GM19193 (cell line): ENCODE results near the gene PANK2.

Experiments used
- POLR2A ChIP-seq: IDR thresholded peaks from 4 replicates; pipeline ENCODE4 v1.6.1; 2011; ENCODE audit not compliant: insufficient read depth, insufficient read length; ENCODE audit errors: extremely low read depth

The PANK2 gene

DNA sequence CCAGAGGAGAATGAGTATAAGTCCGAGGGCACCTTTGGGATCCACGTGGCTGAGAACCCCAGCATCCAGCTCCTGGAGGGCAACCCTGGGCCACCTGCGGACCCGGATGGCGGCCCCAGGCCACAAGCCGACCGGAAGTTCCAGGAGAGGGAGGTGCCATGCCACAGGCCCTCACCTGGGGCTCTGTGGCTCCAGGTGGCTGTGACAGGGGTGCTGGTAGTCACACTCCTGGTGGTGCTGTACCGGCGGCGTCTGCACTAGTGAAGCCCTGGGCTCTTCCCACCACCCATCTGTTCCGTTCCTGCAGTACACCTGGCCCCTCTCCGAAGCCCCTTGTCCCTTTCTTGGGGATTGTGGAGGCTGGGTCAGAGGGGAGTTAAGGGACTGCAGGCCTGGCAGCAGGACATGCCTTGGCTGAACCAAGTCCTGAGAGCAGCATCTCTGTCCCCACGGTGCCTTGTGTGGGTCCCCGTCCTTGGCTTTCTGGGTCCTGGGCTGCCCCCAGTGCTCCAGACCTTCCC, 23.2 kb upstream of the PANK2 start:
- TF ChIP-seq POLR2A: no peak

DNA sequence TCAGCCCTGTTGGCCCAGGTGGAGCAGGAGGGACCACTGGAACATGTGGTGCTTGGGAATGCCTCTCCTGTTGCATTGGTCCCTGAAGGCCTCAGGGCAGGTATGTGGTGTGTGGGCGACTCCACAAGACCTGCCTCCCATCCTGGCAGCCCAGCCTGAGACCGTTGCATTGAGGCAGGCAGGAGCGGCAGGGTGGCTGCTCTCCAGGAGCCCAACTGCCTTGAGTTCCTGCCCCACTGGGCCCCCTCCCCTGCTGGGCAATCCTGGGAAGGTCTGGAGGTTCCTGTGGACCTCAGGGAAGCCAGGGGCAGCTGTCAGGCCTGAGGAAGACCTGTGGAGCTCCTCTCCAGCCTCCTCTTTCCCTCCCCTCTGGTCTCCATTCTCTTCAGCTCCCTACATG, 22.7 kb upstream of the PANK2 start:
- no peak for TF ChIP-seq POLR2A

- TF ChIP-seq POLR2A: no peak
Observed at GRCh38 chr20:3867802-3868201, 21.4 kb upstream of the PANK2 start.

DNA sequence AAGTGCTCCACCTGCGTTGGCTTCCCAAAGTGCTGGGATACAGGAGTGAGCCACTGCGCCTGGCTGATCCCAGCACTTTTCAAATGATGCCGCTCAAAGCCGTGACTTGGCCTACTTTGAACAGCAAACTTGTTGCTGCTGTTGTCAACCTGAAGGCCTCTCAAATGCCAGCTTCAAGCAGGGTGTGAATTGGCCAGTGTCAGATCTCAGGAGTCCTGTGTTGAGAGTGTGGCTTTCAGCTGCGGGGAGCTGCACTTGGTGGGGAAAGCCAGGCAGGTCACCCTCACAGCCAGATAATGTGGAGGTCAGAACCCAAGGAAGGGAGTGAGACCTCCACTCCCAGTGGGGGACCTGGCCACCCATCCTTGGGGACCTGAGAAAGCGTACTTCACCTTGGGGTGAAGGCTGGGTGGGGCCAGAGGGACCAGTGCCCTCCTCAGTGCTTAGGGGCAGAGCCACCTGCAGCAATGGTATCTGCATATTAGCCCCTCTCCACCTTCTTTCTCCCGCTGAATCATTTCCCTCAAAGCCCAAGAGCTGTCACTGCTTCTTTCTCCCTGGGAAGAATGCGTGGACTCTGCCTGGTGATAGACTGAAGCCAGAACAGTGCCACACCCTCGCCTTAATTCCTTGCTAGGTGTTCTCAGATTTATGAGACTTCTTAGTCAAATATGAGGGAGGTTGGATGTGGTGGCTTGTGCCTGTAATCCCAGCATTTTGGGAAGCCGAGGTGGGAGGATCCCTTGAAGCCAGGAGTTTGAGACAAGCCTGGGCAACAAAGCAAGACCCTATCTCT, 19.1 kb upstream of the PANK2 start:
- no peak for TF ChIP-seq POLR2A

DNA sequence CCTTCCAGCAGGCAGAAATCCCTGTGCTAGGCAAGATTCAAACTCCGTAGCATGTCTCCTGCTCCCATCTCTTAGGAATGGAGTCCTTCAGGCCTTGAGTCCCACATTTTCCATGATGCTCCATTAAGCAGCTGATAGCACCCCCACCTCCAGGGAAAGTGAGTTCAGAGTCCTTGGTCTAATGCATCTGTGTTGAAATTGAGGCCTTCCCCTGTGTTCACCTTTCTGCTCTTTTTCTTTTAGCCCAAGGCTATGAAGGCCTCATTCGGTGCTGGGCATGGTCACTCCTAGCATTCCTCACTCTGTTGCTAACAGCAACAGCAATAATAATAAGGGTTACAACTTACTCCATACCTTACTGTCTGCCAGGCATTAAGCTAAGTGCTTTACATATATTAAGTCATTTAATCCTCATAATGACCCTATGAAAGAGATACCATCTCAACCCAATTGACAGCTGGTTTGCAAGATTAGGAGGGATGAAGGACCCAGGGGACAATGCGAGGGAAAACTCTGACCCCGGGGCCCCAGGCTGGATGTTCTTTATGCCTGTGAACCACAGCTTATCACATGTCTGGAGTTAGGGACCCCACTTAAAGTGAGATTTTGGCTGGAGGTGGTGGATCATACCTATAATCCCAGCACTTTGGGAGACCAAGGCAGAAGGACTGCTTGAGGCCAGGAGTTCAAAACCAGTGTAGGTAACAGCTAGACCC, 17.5 kb upstream of the PANK2 start:
- TF ChIP-seq POLR2A: no peak

GRCh38 chr20:3873507-3873906, 15.7 kb upstream of the PANK2 start:
- TF ChIP-seq POLR2A: no peak

- no peak for TF ChIP-seq POLR2A
Observed at GRCh38 chr20:3874194-3874844, 14.9 kb upstream of the PANK2 start.

DNA sequence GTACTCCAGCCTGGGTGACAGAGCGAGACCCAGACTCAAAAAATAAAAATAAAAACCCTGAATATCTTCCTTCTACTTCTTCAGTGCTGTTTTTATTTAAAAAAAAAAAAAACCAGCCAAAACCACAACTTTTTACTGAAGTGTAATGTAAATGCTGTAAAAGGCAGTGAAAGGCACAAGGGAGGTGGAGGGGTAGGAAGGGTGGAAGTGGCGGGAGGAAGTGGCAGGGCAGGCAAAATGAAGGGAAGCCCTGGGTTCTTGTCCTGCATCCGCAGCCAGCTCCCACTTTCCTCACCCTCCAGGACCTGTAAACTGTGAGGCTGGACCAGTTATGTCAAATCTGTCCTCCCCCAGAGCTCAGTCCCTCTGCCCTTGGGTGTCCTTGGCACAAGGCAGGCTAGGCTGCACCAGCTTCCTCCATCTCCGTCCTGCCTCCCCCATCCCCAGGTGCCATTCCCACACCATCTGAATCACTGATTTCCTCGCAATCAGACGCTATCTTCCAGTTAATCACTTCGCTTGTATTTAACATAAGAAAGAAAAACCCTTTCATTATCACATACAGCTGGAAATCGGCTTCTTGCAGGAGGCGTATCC, 13.7 kb upstream of the PANK2 start:
- no peak for TF ChIP-seq POLR2A

DNA sequence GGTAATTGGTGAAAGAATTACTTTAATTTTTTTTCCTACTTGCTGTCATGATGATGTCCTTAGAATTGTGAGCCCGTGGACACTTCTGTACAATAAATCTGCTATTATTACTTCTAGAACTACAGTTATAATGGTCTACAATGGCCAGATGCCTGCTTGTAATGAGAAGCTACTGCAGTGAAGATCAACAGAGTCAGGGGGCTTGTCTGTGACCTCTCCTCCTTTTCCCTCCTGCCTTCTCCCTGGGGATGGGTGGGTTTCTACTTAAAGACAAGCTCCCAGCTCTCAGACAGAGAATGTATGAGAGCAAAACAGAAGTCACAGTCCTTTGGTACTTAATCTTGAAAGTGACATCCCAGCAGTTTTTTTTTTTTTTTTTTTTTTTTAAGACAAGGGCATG, 13.2 kb upstream of the PANK2 start:
- TF ChIP-seq POLR2A: no peak

DNA sequence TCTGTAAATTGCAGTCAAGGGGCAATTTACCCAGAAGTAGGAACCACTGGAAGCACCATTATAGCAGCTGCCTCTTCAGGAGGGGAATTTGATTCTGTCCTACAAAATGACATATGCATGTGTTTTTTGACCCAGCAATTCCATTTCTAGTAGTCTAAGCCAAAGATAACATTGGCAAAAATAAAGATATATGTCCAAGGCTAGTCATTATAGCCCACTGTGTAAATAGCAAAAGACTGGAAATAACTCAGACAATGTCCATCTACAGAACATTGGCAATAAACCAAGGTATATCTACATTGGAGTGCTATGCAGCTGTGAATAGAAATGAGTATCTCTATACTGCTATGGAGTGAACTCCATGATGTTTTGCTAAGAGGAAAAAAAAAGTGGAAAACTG, 12.5 kb upstream of the PANK2 start:
- no peak for TF ChIP-seq POLR2A

- TF ChIP-seq POLR2A: no peak
Observed at GRCh38 chr20:3885715-3886114, 3.5 kb upstream of the PANK2 start.

- no peak for TF ChIP-seq POLR2A
Observed at GRCh38 chr20:3887876-3888620, 1.1 kb upstream of the PANK2 start.

- no peak for TF ChIP-seq POLR2A
Observed at GRCh38 chr20:3889489-3890397, 556 bp downstream of the PANK2 start.

- TF ChIP-seq POLR2A: no peak
Observed at GRCh38 chr20:3890398-3890751, 1.2 kb downstream of the PANK2 start.
